H1 (cell line): ENCODE measurements around the gene LPAR2. TPM values are rescaled to one million over a fixed set of nuclear protein-coding genes. Genes with fewer than 3 reads are reported as not detected.

Experiments used
- CTCF ChIA-PET: fragments of 300-600 bp; sonication (Branson Sonifier 250); formaldehyde crosslinking; loops from one replicate; lab custom pipeline; 2021; ENCODE audit not compliant: partially characterized antibody; lab: Charles Lee
- POLR2A ChIA-PET: fragments of 300-600 bp; sonication (Branson Sonifier 250); formaldehyde crosslinking; loops from one replicate; lab custom pipeline; 2021; ENCODE audit warnings: inconsistent platforms; ENCODE audit not compliant: partially characterized antibody; lab: Charles Lee
- DNase-seq, 2 experiments: peaks; one replicate each; pipeline versions ENCODE4 v3.0.0 to v3.0.0-alpha.2; 2010 to 2022; ENCODE audit warnings: low spot score in 2 of 2, low read depth in 1 of 2, mixed read lengths in 1 of 2
- FAIRE-seq: peaks from 2 replicates; lab custom pipeline; 2011; peaks lifted over from hg19 to GRCh38; lab: Jason Lieb, UNC
- H2AFZ ChIP-seq: 2 replicates; pipeline ENCODE4 v1.8.1; 2012; ENCODE audit warnings: low read length, inconsistent platforms
- H2AK5ac ChIP-seq: 2 replicates; pipeline ENCODE4 v1.6.1; 2013; ENCODE audit warnings: low read depth, low read length
- H2BK120ac ChIP-seq: replicated peaks from 2 replicates; pipeline ENCODE3; 2013; ENCODE audit warnings: low read depth, low read length, inconsistent platforms
- H2BK12ac ChIP-seq: 2 replicates; pipeline ENCODE4 v1.6.1; 2013; ENCODE audit warnings: low read depth, low read length
- H2BK15ac ChIP-seq: 2 replicates; pipeline ENCODE4 v1.6.1; 2013; ENCODE audit warnings: low read length
- H2BK20ac ChIP-seq: 2 replicates; pipeline ENCODE4 v1.6.1; 2013; ENCODE audit warnings: low read length
- H2BK5ac ChIP-seq: 2 replicates; pipeline ENCODE4 v1.6.1; 2013; ENCODE audit warnings: low read depth, low read length
- H3K14ac ChIP-seq: 2 replicates; pipeline ENCODE4 v1.6.1; 2013; ENCODE audit warnings: inconsistent platforms; ENCODE audit not compliant: insufficient read length
- H3K18ac ChIP-seq: 2 replicates; pipeline ENCODE4 v1.6.1; 2013; ENCODE audit warnings: low read length; ENCODE audit errors: extremely low read depth
- H3K23ac ChIP-seq: 2 replicates; pipeline ENCODE4 v1.6.1; 2013; ENCODE audit warnings: inconsistent platforms; ENCODE audit not compliant: insufficient read length
- H3K23me2 ChIP-seq: 2 replicates; pipeline ENCODE4 v1.6.1; 2013; ENCODE audit warnings: low read depth, low read length
- H3K27ac ChIP-seq: 2 replicates; pipeline ENCODE4 v1.6.1; 2011; ENCODE audit warnings: low read depth, low read length, inconsistent platforms
- H3K27me3 ChIP-seq, 4 experiments: replicated peaks in 1 of 4; 1 replicate in 1 of 4; 2 replicates in 3 of 4; pipeline versions ENCODE4 v1.6.1 to v1.8.1; 2011 to 2013; ENCODE audit warnings: low read length in 3 of 4, mild to moderate bottlenecking in 3 of 4, inconsistent platforms in 2 of 4, mixed read lengths in 2 of 4, moderate library complexity in 1 of 4; ENCODE audit not compliant: control insufficient read depth in 3 of 4, insufficient read depth in 3 of 4; ENCODE audit errors: extremely low read depth in 1 of 4
- H3K36me3 ChIP-seq, 4 experiments: 2 replicates each; pipeline versions ENCODE4 v1.6.1 to v1.8.1; 2011 to 2013; ENCODE audit warnings: mild to moderate bottlenecking in 4 of 4, low read length in 3 of 4, moderate library complexity in 2 of 4, control low read depth in 1 of 4, inconsistent platforms in 1 of 4; ENCODE audit not compliant: insufficient read depth in 4 of 4, control insufficient read depth in 2 of 4
- H3K4ac ChIP-seq: replicated peaks from 2 replicates; pipeline ENCODE3; 2013; ENCODE audit warnings: low read length, low read depth, mixed read lengths, inconsistent platforms; ENCODE audit not compliant: insufficient read length
- H3K4me1 ChIP-seq, 4 experiments: replicated peaks in 1 of 4; 1 replicate in 1 of 4; 2 replicates in 3 of 4; pipeline versions ENCODE4 v1.6.1 to v1.8.1; 2011 to 2013; ENCODE audit warnings: low read length in 3 of 4, inconsistent platforms in 2 of 4, mixed read lengths in 1 of 4; ENCODE audit not compliant: insufficient read depth in 4 of 4, control insufficient read depth in 3 of 4
- H3K4me2 ChIP-seq, 2 experiments: 2 replicates each; pipeline versions ENCODE4 v1.6.1 to v1.8.1; 2011 to 2013; ENCODE audit warnings: low read depth in 2 of 2, low read length in 2 of 2, control low read depth in 1 of 2, inconsistent platforms in 1 of 2, mild to moderate bottlenecking in 1 of 2; ENCODE audit not compliant: insufficient read depth in 1 of 2
- H3K4me3 ChIP-seq, 4 experiments: fragments of 200-600, 300-600 bp in 1 of 4; sonication (generic), shearing (Covaris generic), sonication (Bioruptor Twin) in 1 of 4; 2 replicates each; pipeline versions ENCODE4 v1.5.1 to v1.8.1; 2011 to 2016; ENCODE audit warnings: low read length in 4 of 4, low read depth in 3 of 4, control low read depth in 2 of 4, inconsistent platforms in 2 of 4, mild to moderate bottlenecking in 2 of 4, mixed read lengths in 1 of 4, moderate library complexity in 1 of 4; ENCODE audit not compliant: insufficient read depth in 2 of 4; ENCODE audit errors: extremely low read depth in 1 of 4
- H3K56ac ChIP-seq: replicated peaks from 2 replicates; pipeline ENCODE3; 2013; ENCODE audit warnings: low read depth, mild to moderate bottlenecking, mixed read lengths, low read length, inconsistent platforms; ENCODE audit not compliant: insufficient read length
- H3K79me1 ChIP-seq: 2 replicates; pipeline ENCODE4 v1.6.1; 2013; ENCODE audit warnings: low read depth, low read length, control low read depth
- H3K79me2 ChIP-seq, 2 experiments: 2 replicates each; pipeline versions ENCODE4 v1.6.1 to v1.8.1; 2012 to 2013; ENCODE audit warnings: low read length in 2 of 2, mild to moderate bottlenecking in 2 of 2, inconsistent platforms in 1 of 2; ENCODE audit not compliant: insufficient read depth in 2 of 2, control insufficient read depth in 1 of 2
- H3K9ac ChIP-seq, 4 experiments: replicated peaks in 1 of 4; 1 replicate in 1 of 4; 2 replicates in 3 of 4; pipeline versions ENCODE4 v1.6.1 to v1.8.1; 2011 to 2013; ENCODE audit warnings: low read depth in 3 of 4, low read length in 3 of 4, control low read depth in 2 of 4, mild to moderate bottlenecking in 2 of 4, moderate library complexity in 2 of 4, inconsistent platforms in 1 of 4; ENCODE audit errors: extremely low read depth in 1 of 4
- H3K9me3 ChIP-seq, 2 experiments: 2 replicates each; pipeline versions ENCODE4 v1.6.1 to v1.8.1; 2012 to 2013; ENCODE audit warnings: mild to moderate bottlenecking in 2 of 2, moderate library complexity in 2 of 2, control low read depth in 1 of 2, inconsistent platforms in 1 of 2, low read depth in 1 of 2, low read length in 1 of 2, mixed read lengths in 1 of 2; ENCODE audit not compliant: insufficient read depth in 2 of 2
- H4K20me1 ChIP-seq, 2 experiments: replicated peaks in 1 of 2; 2 replicates each; pipeline versions ENCODE3 to v1.8.1; 2011 to 2013; ENCODE audit warnings: inconsistent platforms in 2 of 2, low read length in 2 of 2, mild to moderate bottlenecking in 1 of 2; ENCODE audit not compliant: insufficient read depth in 2 of 2, control insufficient read depth in 1 of 2
- H4K5ac ChIP-seq: 2 replicates; pipeline ENCODE4 v1.6.1; 2013; ENCODE audit warnings: low read length, low read depth, mixed read lengths, inconsistent platforms; ENCODE audit not compliant: insufficient read length
- H4K8ac ChIP-seq: 2 replicates; pipeline ENCODE4 v1.8.0; 2013; ENCODE audit warnings: mild to moderate bottlenecking, moderate library complexity, low read length, inconsistent platforms; ENCODE audit not compliant: insufficient read depth; ENCODE audit errors: extremely low read depth
- H4K91ac ChIP-seq: replicated peaks from 2 replicates; pipeline ENCODE3; 2013; ENCODE audit warnings: low read length, mixed read lengths, inconsistent platforms; ENCODE audit not compliant: insufficient read length
- ATF2 ChIP-seq: IDR thresholded peaks from 2 replicates; pipeline ENCODE4 v1.6.1; 2012; ENCODE audit warnings: low read length, inconsistent platforms
- EGR1 ChIP-seq: IDR thresholded peaks from 2 replicates; pipeline ENCODE4 v1.6.1; 2011; ENCODE audit warnings: low read depth, low read length, borderline replicate concordance
- EP300 ChIP-seq, 2 experiments: IDR thresholded peaks; 1 replicate in 1 of 2; 2 replicates in 1 of 2; pipeline ENCODE4 v1.6.1; 2011 to 2012; ENCODE audit warnings: low read depth in 2 of 2, low read length in 2 of 2, mild to moderate bottlenecking in 2 of 2, borderline replicate concordance in 1 of 2, inconsistent platforms in 1 of 2, moderate library complexity in 1 of 2
- JUN ChIP-seq: IDR thresholded peaks from 2 replicates; pipeline ENCODE4 v1.6.1; 2011; ENCODE audit warnings: low read depth, mild to moderate bottlenecking, improper control_type of control experiment, low read length
- JUND ChIP-seq: IDR thresholded peaks from 2 replicates; pipeline ENCODE4 v1.6.1; 2011; ENCODE audit warnings: mild to moderate bottlenecking, improper control_type of control experiment, low read length
- POLR2A ChIP-seq, 2 experiments: IDR thresholded peaks; 1 replicate in 1 of 2; 2 replicates in 1 of 2; pipeline ENCODE4 v1.6.1; 2011; ENCODE audit warnings: low read depth in 2 of 2, low read length in 2 of 2, mild to moderate bottlenecking in 2 of 2; ENCODE audit errors: control extremely low read depth in 1 of 2
- RXRA ChIP-seq: IDR thresholded peaks from 2 replicates; pipeline ENCODE4 v1.6.1; 2011; ENCODE audit warnings: low read depth, mild to moderate bottlenecking, low read length, moderate library complexity; ENCODE audit not compliant: insufficient read depth
- SP1 ChIP-seq: IDR thresholded peaks from 2 replicates; pipeline ENCODE4 v1.6.1; 2011; ENCODE audit warnings: low read depth, low read length
- TAF7 ChIP-seq: optimal IDR thresholded peaks from 2 replicates; pipeline ENCODE3; 2011; ENCODE audit warnings: low read depth, mild to moderate bottlenecking, inconsistent platforms, low read length, moderate library complexity, borderline replicate concordance
- TCF12 ChIP-seq: IDR thresholded peaks from 2 replicates; pipeline ENCODE4 v1.6.1; 2011; ENCODE audit warnings: low read depth, mild to moderate bottlenecking, low read length
- TEAD4 ChIP-seq: IDR thresholded peaks from 2 replicates; pipeline ENCODE4 v1.6.1; 2012; ENCODE audit warnings: low read depth, low read length, inconsistent platforms, mixed read lengths
- WGBS, 2 experiments: shearing (Covaris generic) in 1 of 2; methylation state at CpG; one replicate each; pipeline versions ENCODE4 v1.1.6 to v1.1.7; 2013 to 2015; ENCODE audit warnings: low lambda C conversion rate in 2 of 2, mixed read lengths in 2 of 2, inconsistent platforms in 1 of 2, low coverage in 1 of 2, missing lambda C conversion rate in 1 of 2; ENCODE audit not compliant: insufficient replicate concordance in 2 of 2, insufficient coverage in 1 of 2, insufficient read length in 1 of 2; ENCODE audit errors: extremely low coverage in 1 of 2, missing lambda C conversion rate in 1 of 2; 5-methylcytosine and 5-hydroxymethylcytosine counted together
- polyA plus RNA-seq, 7 experiments: library from polyadenylated mRNA; depleted of rRNA in 3 of 7; stranded (reverse) in 5 of 7; unstranded in 2 of 7; fragments of >200 nt in 5 of 7; fragments of 200-250 nt in 2 of 7; gene quantifications; 1 replicate in 5 of 7; 2 replicates in 1 of 7; 4 replicates in 1 of 7; pipeline versions ENCODE4 v1.2.1 to v1.2.3, GENCODE V29; 2011 to 2013; ENCODE audit warnings: missing spikeins in 2 of 7, mixed read lengths in 2 of 7
- total RNA-seq: library from RNA; stranded (reverse); fragmentation: NEBNext Ultra II Directional; extraction: Animal tissue kit (Norgen Biotek cat#: 25700); gene quantifications from 2 replicates; pipeline ENCODE4 v1.2.1, GENCODE V29; 2021

The LPAR2 gene
- total and polyA plus RNA-seq, 2 of the 8 experiments (the other 6 are each of a cell fraction or from before 2014, with no cell fraction given) = 47.6 to 70.2 TPM

DNA sequence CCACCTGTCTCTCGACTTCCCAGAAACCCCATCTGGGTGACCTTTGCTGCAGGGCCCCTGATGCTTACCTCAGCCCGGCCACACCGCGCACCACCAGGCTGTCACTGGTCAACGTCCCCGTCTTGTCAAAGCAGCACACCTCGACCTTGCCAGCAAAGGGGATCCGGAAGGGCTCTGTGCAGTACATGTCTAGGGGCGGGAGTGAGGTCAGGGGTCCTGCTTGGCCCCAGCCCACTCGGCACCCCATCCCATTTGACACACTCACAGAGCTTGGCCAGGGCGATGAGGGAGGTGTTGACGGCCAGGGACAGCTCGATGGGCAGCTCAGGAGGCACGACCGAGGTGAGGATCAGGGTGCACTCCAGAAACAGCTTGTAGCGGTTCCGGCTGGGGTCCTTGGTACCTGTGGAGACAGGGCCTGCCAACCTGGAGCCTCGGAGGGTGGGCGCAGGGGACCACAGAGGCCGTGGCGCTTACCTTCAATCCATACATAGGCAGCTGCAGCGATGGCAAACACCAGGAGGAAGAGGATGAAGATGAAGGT is 27.1 kb upstream of the LPAR2 start:
- no peaks in the 10 kb centered on the region for H3K9me3 ChIP-seq
- H3K23me2 ChIP-seq = no peaks in the 10 kb centered on the region
- H3K4me3 ChIP-seq = no peak overlapping the region
- no peak overlapping the region for H4K91ac ChIP-seq
- H2AK5ac ChIP-seq = no peak overlapping the region
- H4K20me1 ChIP-seq = peaks cover 6 to 24% of the 10 kb centered on the region in 2 experiments
- no peaks in the 10 kb centered on the region for H3K4me1 ChIP-seq
- H3K36me3 ChIP-seq = peaks cover 47 to 88% (median 81%) of the 10 kb centered on the region in 4 experiments
- H3K9ac ChIP-seq = no peak overlapping the region
- H2BK15ac ChIP-seq = no peak overlapping the region
- WGBS, 2 experiments = 94% methylated on average over 22 of the region's 22 CpGs; no CpG with 5 or more reads in 1 of the 2 experiments
- H4K8ac ChIP-seq = no peak overlapping the region
- no peak overlapping the region for H3K27ac ChIP-seq
- no peak overlapping the region for H3K56ac ChIP-seq
- H2BK12ac ChIP-seq = no peak overlapping the region
- H2BK20ac ChIP-seq = no peak overlapping the region
- H3K14ac ChIP-seq = no peak overlapping the region
- H4K5ac ChIP-seq = no peak overlapping the region
- no peak overlapping the region for H3K18ac ChIP-seq
- H2BK5ac ChIP-seq = no peak overlapping the region
- no peak overlapping the region for H3K4ac ChIP-seq
- H2BK120ac ChIP-seq = no peak overlapping the region
- POLR2A ChIA-PET = interaction anchor here (1.9 to 3.7 kb wide), 2 partner anchors 9 to 11 kb away, joined by 5 to 13 read pairs; partner anchors contain the start of gene GMIP
- FAIRE-seq = no peak
- peaks cover 6% of the 10 kb centered on the region for H3K79me1 ChIP-seq
- DNase-seq = no peak
- no peak overlapping the region for H3K23ac ChIP-seq
- H3K27me3 ChIP-seq = no peaks in the 10 kb centered on the region
- no peak overlapping the region for H3K4me2 ChIP-seq
- no peak overlapping the region for H2AFZ ChIP-seq
- H3K79me2 ChIP-seq = peaks cover 0 to 3% of the 10 kb centered on the region in 2 experiments; a peak in 1 of 4 replicates
- CTCF ChIA-PET = interaction anchor here (5.0 to 5.7 kb wide), 2 partner anchors 11 to 101 kb away, joined by 19 to 38 read pairs; partner anchors contain the start of gene GMIP
- TF ChIP-seq JUND = no peak
- TF ChIP-seq TCF12 = no peak
- no peak for TF ChIP-seq TAF7
- TF ChIP-seq EGR1 = no peak
- no peak for TF ChIP-seq POLR2A (IDR thresholded peaks at IDR 0.05; ENCODE audit: control extremely low read depth in 1 of 2, low read depth in 2 of 2, low read length in 2 of 2)
- TF ChIP-seq TEAD4 = no peak
- TF ChIP-seq JUN = no peak
- TF ChIP-seq ATF2 = no peak
- TF ChIP-seq RXRA = no peak
- no peak for TF ChIP-seq EP300 (IDR thresholded peaks at IDR 0.05; ENCODE audit: borderline replicate concordance in 1 of 2, low read depth in 2 of 2, low read length in 2 of 2)
- no peak for TF ChIP-seq SP1
